ENCODE measurements around the gene HES3.
"Not testable (repeated sequence)": the region's sequence is repeated elsewhere in the genome, so short reads cannot be mapped to it uniquely, and the experiment has no call there.

HES3 gene

DNA sequence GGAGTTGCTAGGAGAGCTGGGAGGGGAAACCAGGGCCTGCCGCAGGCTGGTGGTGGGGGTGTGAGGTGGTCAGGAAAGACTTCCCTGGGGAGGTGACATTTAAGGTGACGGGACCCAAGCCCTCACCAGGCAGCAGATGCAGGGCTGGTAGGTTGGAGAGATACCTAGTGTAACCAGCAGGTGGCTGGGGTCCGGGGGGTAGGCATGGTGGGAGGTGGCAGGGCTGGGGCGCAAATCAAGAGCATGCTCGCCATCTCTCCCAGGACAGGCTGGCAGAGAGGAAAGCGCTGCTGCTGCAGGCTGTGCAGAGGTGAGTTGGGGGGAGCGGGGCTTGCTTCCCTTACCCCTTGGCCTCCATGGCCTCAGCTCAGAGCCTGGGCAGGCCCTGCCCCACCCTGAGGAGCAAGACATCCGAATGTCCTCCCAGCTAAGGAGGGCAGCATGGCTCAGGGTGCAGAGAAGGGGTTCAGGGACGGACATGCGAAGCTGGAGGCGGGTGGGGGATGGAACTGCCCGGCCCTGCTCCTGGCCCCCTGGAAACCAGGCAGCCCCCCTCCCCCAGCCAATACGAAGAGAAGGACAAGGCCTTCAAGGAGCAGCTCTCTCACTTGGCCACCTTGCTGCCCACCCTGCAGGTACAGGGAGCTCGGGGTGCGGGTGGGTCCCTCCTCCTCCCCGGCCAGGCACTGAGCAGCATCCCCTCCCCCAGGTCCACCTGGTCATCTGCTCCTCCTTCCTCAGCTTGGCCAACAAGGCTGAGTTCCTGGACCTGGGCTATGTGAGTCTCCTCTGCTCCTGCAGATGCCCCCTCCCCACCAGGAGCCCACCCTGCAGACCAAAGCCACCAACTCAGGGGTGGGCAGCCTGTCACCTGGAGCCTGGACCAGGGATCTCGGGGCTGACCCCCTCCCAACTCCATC is 34.1 kb upstream of the HES3 start:
- peak; percentile 36 to 37 for DNase-seq
- TF ChIP-seq POLR2A (IDR thresholded peaks at IDR 0.05; ENCODE audit: low read length), result no peak
- TF ChIP-seq GATA1 (IDR thresholded peaks at IDR 0.05; ENCODE audit: low read depth, low read length), result no peak

DNA sequence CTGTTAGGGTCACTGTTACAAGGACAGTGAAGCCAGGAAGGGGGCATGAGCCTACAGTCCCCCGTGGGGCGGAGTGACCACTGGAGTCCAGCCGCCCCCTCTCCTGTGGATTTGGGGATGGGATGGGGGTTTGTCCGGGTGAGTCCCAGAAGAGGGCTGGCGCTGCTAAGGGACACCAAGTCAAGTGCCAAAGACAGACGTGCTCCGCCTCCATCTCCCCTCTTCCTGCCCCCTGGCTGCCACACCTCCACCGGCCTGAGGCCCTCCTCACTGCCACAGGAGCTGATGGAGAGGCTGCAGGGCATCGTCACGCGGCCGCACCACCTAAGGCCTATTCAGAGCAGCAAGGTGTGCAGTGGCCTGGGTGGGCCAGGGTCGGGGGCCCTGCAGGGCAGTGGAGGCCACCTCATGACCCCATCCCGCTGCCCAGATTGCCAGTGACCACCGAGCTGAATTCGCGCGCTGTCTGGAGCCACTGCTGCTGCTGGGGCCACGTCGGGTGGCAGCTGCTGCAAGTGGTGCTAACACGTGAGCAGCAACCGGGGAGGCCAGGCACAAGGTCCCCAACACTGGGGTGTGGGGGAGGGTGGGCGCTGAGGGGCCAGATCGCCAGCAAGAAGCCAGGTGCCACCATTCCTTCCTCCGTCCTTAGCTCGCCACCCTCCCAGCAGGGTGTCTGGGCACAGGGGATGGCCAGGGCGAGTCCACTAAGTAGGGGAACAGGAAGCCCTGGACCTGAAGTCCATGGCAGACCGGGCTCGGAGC is 33.2 kb upstream of the HES3 start:
- no peak for TF ChIP-seq POLR2A (IDR thresholded peaks at IDR 0.05; ENCODE audit: low read length)
- no peak for TF ChIP-seq GATA1 (IDR thresholded peaks at IDR 0.05; ENCODE audit: low read depth, low read length)
- no peak for DNase-seq

DNA sequence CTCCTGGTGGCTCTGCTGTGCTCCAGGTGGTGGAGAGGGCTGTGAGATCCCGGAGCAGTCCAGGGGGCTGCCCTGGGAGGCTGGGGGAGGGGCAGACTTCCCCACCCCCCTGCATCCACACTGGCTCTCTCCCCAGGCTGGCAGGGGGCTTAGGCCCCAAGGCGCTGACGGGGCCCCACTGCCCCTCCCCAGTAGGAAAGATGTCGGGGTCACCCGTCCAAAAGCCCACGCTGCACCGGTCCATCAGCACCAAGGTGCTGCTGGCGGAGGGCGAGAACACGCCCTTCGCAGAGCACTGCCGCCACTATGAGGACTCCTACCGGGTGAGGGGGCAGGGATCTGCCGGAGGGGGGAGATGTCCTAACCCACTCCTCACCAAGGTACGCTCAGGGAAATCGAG is 32.2 kb upstream of the HES3 start:
- no peak for DNase-seq
- TF ChIP-seq GATA1 (IDR thresholded peaks at IDR 0.05; ENCODE audit: low read depth, low read length) (no peak), POLR2A (IDR thresholded peaks at IDR 0.05; ENCODE audit: low read length) (no peak)

DNA sequence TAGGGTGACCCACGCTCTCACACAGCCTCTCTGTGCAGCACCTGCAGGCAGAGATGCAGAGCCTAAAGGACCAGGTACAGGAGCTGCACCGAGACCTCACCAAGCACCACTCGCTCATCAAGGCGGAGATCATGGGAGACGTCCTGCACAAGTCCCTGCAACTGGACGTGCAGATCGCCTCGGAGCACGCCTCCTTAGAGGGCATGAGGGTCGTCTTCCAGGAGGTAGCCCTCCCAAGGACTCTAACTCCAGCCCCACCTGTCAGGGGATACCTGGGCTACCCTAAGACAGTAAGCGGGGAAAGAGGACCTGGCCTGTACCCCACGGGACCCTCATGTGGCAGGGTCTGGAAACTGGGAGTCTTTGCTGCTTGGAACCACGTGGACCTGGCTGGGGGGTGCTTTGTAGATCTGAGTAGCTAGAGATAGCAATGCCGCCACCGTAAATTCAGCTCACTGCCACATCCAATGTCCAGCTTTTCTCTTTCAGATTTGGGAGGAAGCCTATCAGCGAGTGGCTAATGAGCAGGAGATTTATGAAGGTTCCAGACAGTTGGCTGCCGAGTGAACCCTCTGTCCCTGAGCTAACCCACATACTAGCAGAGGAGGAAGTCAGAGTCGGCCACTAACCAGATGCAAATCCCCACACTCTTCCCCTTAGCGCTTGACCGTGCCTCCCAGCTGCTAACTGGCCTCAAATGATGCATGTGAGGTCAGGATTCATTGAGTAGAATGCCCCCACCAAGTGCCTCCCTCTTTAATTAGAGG is 31.6 kb upstream of the HES3 start:
- DNase-seq, result no peak
- TF ChIP-seq POLR2A (IDR thresholded peaks at IDR 0.05; ENCODE audit: low read length) (no peak), GATA1 (IDR thresholded peaks at IDR 0.05; ENCODE audit: low read depth, low read length) (no peak)

DNA sequence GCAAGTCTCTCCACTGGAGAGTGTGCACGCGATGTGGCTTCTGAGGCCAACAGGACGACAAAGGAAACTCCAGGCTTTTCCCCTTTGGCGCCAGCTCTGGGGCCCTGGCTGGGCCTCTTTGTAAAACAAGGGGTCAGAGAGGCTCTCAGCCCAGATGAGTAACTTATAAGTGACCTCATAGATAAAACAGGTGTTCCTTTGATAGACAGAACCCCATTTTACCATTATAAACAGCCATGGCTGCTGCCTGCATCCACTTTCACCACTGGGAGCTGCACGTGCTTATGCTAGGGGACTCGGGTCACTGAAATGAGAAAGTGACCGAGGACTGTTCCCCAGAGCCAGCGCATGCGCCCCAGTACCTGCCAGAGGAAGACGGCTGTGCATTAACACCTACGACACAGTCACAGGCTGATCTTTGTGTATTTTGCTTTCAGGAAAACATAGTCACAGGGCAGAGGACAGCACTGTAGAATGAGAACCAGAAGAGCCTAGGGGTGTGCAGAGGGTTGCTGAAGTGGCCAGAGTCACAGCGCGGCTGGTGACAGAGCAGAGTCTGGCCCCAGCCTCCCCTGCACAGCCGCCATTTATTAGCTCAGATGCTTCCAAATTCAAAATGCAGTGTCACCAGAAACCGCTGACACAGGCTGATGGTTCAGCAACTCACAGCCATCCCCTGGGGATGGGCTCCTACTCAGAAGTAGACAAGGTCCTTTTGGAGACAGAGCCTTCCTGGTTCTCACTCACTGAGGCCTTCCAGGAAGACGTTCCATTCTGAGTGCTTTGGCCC is 25.4 kb upstream of the HES3 start:
- DNase-seq, result no peak
- TF ChIP-seq POLR2A (IDR thresholded peaks at IDR 0.05; ENCODE audit: low read length), result no peak
- TF ChIP-seq GATA1 (IDR thresholded peaks at IDR 0.05; ENCODE audit: low read depth, low read length), result no peak

DNA sequence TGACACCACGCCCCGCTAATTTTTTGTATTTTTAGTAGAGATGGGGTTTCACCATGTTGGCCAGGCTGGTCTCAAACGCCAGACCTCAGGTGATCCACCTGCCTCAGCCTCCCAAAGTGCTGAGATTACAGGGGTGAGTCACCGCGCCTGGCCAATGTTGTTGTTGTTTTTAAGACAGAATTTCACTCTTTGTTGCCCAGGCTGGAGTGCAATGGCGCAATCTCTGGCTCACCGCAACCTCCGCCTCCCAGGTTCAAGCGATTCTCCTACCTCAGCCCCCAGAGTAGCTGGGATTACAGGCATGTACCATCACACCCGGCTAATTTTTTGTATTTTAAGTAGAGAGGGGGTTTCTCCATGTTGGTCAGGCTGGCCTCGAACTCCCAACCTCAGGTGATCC is 24.3 kb upstream of the HES3 start:
- DNase-seq, result not testable (repeated sequence)

DNA sequence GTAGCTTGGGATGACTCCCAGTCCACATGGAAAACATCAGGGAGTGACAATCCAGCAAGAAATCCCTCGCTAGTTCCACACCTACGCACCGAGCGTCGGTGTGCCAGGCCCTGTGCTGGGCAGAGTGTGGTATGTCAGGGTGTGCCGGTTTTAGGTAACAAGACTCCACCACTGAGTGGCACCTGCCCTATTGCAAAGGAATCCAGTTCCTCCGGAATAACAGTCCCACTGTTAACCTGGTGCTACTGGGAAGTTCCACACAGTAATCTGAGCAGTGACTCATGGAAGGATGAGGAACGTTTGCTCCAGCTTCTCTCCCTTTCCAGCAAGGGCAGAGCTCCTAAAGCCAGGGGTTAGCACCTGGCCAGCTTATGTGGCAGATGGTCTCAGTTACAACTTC is 23.7 kb upstream of the HES3 start:
- no peak for DNase-seq
- TF ChIP-seq GATA1 (IDR thresholded peaks at IDR 0.05; ENCODE audit: low read depth, low read length), result no peak
- TF ChIP-seq POLR2A (IDR thresholded peaks at IDR 0.05; ENCODE audit: low read length), result no peak

DNA sequence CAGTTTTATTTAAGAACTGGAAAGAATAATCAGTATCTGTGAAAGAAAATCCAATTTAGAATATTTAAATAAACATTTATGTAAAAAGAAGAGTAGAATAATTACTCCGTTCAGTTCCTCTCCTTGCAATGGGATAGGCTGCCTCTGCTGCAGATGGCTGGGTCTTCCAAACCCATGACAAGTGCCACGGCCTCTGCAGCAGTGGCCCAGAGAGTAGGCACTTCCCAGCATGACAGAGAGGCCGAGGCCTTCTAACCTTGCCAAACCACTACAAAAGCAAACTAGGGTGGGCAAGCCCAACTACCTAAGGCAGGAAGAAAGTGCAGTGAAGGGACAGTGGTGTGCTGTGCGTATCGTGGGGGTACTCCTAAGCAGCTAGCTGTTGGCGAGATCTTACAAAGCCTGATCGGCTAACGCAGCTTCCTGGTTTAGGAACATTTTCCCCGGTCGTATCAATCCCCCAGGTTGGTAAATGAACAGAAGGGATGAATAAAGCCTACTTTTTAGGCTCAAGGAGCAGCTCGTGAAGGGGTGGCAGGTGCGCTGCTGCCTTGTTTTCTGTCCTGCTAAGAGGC is 22.7 kb upstream of the HES3 start:
- DNase-seq, result no peak
- no peak for TF ChIP-seq GATA1 (IDR thresholded peaks at IDR 0.05; ENCODE audit: low read depth, low read length)
- TF ChIP-seq POLR2A (IDR thresholded peaks at IDR 0.05; ENCODE audit: low read length), result no peak

DNA sequence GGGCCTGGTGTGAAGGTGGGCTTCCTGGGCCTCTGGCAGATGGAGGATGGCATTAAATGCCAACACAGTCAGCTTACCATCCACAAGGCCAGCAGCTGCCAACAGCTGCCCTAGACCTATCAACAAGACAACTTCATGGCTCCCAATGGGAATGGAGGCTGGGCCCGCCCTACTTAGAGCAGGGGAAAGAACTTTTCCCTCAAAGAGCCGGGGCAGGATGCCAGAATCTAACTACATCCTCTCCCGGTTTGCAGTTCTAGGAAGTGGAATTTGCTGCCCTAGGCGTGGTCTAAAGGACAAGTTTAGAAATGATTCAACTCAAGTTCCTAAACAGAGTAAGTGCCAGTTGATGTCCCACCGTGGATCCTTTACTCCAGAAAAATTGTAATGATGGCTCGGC is 21.3 kb upstream of the HES3 start:
- no peak for TF ChIP-seq POLR2A (IDR thresholded peaks at IDR 0.05; ENCODE audit: low read length)
- TF ChIP-seq GATA1 (IDR thresholded peaks at IDR 0.05; ENCODE audit: low read depth, low read length), result no peak
- DNase-seq, result no peak

DNA sequence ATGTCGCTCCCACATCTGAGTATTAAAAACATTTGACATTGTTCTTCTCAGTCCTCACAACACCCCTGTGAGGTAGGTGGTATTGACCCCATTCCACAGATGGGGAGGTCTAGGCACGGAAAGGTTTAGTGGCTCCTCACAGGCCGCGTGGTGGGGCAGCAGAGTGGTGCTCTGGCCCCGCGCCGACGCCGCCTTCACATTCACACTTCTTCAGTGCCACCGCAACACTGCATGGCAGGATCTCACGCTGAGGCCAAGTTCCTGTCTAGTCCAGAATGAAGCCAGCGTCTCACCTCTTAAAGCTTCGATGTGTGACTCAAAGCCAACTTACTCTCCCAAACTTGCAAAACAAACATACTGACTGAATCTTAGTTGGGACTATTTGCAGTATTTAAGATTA is 20.4 kb upstream of the HES3 start:
- no peak for DNase-seq
- TF ChIP-seq GATA1 (IDR thresholded peaks at IDR 0.05; ENCODE audit: low read depth, low read length) (no peak), POLR2A (IDR thresholded peaks at IDR 0.05; ENCODE audit: low read length) (no peak)

DNA sequence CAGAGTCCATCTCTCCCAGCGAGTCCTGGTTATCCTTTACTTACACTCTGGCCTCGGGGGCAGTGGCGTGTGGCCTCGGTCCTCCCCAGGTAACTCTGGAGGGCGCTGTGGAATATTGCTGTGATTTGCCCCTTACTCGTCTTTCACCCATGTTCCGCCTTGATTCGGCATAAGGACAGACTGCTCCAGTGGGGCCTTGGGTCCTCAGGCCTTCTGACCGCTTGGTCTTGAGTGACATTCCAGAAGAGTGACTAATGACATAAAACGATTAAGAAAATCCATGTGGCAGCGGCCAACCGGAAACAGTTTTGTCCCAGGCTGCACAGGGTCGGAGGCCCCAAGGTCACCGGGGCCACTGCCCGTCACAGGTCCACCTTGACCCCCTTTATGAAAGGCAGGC is 19.3 kb upstream of the HES3 start:
- no peak for TF ChIP-seq POLR2A (IDR thresholded peaks at IDR 0.05; ENCODE audit: low read length)
- TF ChIP-seq GATA1 (IDR thresholded peaks at IDR 0.05; ENCODE audit: low read depth, low read length), result no peak
- DNase-seq, result no peak

DNA sequence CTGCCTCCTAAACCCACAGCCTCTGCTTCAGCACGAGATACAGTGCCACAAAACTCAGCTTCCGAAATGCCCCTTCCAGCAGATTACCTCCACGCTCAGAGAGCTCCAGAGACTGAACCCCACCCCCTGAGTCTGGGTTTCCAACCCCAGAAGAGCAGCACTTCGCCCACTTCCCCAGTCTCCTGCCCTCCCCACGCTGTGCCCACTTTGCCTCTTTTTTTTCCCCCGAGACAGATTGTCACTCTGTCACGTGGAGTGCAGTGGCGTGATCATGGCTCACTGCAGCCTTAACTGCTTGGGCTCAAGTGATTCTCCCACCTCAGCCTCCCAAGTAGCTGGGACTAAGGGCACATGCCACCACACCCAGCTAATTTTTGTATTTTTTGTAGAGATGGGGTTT is 18.3 kb upstream of the HES3 start:
- TF ChIP-seq POLR2A (IDR thresholded peaks at IDR 0.05; ENCODE audit: low read length) (no peak), GATA1 (IDR thresholded peaks at IDR 0.05; ENCODE audit: low read depth, low read length) (no peak)
- DNase-seq, result no peak

DNA sequence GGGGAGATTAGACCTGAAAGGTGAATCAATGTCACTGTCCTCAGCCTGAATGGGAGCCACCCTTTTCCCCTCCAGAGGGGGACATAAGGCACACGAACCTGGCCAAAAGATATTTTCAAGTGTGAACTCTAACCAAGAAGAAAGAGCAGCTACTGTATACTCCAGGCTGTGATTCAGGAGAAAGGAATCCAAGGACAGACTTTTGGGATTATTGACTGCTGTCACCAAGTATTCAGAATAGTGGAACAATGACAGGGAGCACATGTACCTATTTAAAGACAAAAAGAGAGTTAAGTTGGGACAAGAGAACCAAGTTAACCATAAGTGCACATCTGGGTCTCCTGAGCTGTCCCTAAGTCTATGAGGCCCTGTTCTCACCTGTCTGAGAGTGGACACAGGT is 10.6 kb upstream of the HES3 start:
- TF ChIP-seq POLR2A (IDR thresholded peaks at IDR 0.05; ENCODE audit: low read length) (no peak), GATA1 (IDR thresholded peaks at IDR 0.05; ENCODE audit: low read depth, low read length) (no peak)
- no peak for DNase-seq
